CD4-positive, alpha-beta T cell (primary cell): ENCODE results near the gene NR3C1. TPM values are rescaled to one million over a fixed set of nuclear protein-coding genes. Genes with fewer than 3 reads are reported as not detected.

Experiments
- ATAC-seq: fragments of 200-7000 bp; cut with Tn5 transposase; one replicate; pipeline ENCODE4 v1.10.0; 2022; ENCODE audit warnings: mild to moderate bottlenecking; ENCODE audit not compliant: poor library complexity
- CTCF ChIA-PET: fragments of 350-600 bp; sonication (Branson Sonifier 250); formaldehyde crosslinking; loops from one replicate; lab custom pipeline; 2021; ENCODE audit warnings: antibody characterized with exemption, inconsistent platforms; lab: Charles Lee
- POLR2A ChIA-PET: fragments of 350-600 bp; sonication (Branson Sonifier 250); formaldehyde crosslinking; loops from one replicate; lab custom pipeline; 2021; ENCODE audit warnings: antibody characterized with exemption, inconsistent platforms; lab: Charles Lee
- DNase-seq, 14 experiments: peaks; one replicate each; pipeline ENCODE4 v3.0.0-alpha.2; 2013 to 2020; ENCODE audit warnings: mixed read lengths in 2 of 14
- H3K27ac ChIP-seq, 2 donors: one replicate each; pipeline versions ENCODE4 v1.5.1 to v1.7.0; 2013; ENCODE audit warnings: low read length in 2 of 2, low read depth in 1 of 2, mild to moderate bottlenecking in 1 of 2
- H3K27me3 ChIP-seq, 2 experiments: 1 replicate in 1 of 2; 2 replicates in 1 of 2; pipeline versions ENCODE4 v1.6.1 to v1.7.0; 2013; ENCODE audit warnings: low read length in 2 of 2, control low read depth in 1 of 2, mild to moderate bottlenecking in 1 of 2, moderate library complexity in 1 of 2; ENCODE audit not compliant: insufficient read depth in 2 of 2, control insufficient read depth in 1 of 2
- H3K36me3 ChIP-seq: one replicate; pipeline ENCODE4 v1.6.1; 2013; ENCODE audit warnings: low read length, control low read depth; ENCODE audit not compliant: insufficient read depth
- H3K4me1 ChIP-seq: one replicate; pipeline ENCODE4 v1.6.1; 2013; ENCODE audit warnings: low read length, control low read depth; ENCODE audit not compliant: insufficient read depth
- H3K4me3 ChIP-seq: one replicate; pipeline ENCODE4 v1.5.1; 2013; ENCODE audit warnings: mild to moderate bottlenecking, low read length, moderate library complexity
- H3K9me3 ChIP-seq, 2 experiments: 1 replicate in 1 of 2; 2 replicates in 1 of 2; pipeline versions ENCODE4 v1.6.1 to v1.7.0; 2013; ENCODE audit warnings: low read length in 2 of 2, mild to moderate bottlenecking in 2 of 2, control low read depth in 1 of 2, moderate library complexity in 1 of 2; ENCODE audit not compliant: control insufficient read depth in 1 of 2, insufficient read depth in 1 of 2
- H3K27ac Mint-ChIP-seq: one replicate; pipeline ENCODE4 v1.8.0; 2020; ENCODE audit warnings: mixed read lengths
- H3K27me3 Mint-ChIP-seq: one replicate; pipeline ENCODE4 v1.8.0; 2021; ENCODE audit warnings: mixed read lengths
- H3K36me3 Mint-ChIP-seq: one replicate; pipeline ENCODE4 v1.8.0; 2021; ENCODE audit warnings: low read depth, mixed read lengths
- H3K4me1 Mint-ChIP-seq: one replicate; pipeline ENCODE4 v1.8.0; 2021; ENCODE audit warnings: low read depth, mixed read lengths
- H3K4me3 Mint-ChIP-seq: one replicate; pipeline ENCODE4 v1.8.0; 2020; ENCODE audit warnings: mild to moderate bottlenecking, mixed read lengths
- H3K9me3 Mint-ChIP-seq: one replicate; pipeline ENCODE4 v1.8.0; 2020; ENCODE audit warnings: mixed read lengths
- intact Hi-C, 2 experiments: fragments of 100-400 bp; cut with DNase I in 1 of 2; cut with micrococcal nuclease in 1 of 2; formaldehyde crosslinking; loops; one replicate each; pipeline versions ENCODE4 v1.15.1 to v1.9.0; 2023 to 2025; cut with DNase I, micrococcal nuclease
- total RNA-seq, 174 experiments: library from RNA in 2 of 174; stranded (reverse) in 2 of 174; gene quantifications; one replicate each; pipeline ENCODE4 v1.2.3 and lab custom pipeline; 2021 to 2026
- TF ChIP-seq, protein P1 (sequence below): fragments of 200-600 bp; IDR thresholded peaks from one replicate; pipeline ENCODE4 v1.8.0; 2022; ENCODE audit warnings: antibody characterized with exemption, mild to moderate bottlenecking

The NR3C1 gene
- total RNA-seq, 2 experiments from 2014 or later = 168 to 191 TPM

DNA sequence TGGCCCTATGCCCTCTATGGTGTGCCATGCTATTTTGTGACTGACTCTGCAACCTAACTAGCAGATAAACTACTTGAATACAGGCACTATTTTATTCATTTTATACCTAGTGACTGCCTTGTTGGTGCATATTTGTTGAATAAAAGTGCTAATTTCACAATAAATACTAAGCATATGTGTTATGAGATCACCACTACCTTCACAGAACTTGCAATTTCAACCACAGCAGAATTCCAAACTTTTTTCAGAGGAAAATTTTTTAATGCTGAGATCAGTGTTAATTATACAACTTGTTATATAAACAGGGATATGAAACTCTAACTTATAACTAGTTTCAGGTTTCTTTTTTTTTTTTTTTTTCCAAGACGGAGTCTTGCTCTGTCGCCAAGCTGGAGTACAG lies 94.8 kb downstream of the NR3C1 start:
- H3K27ac Mint-ChIP-seq = peak overlapping the region; percentile 3
- H3K27ac ChIP-seq = no peak overlapping the region
- H3K27me3 ChIP-seq = no peaks in the 10 kb centered on the region
- CTCF ChIA-PET = no interaction called here
- peaks cover 96% of the 10 kb centered on the region for H3K36me3 Mint-ChIP-seq
- no peak for DNase-seq
- intact Hi-C loops = loop anchor here (5.0 to 10.0 kb wide), 2 partner anchors 39 to 516 kb away; no protein-coding TSS in a partner anchor
- H3K9me3 ChIP-seq = no peaks in the 10 kb centered on the region
- no peaks in the 10 kb centered on the region for H3K9me3 Mint-ChIP-seq
- POLR2A ChIA-PET = no interaction called here
- no peak overlapping the region for H3K4me3 ChIP-seq
- ATAC-seq = no peak
- peaks cover 31% of the 10 kb centered on the region for H3K4me1 Mint-ChIP-seq
- H3K27me3 Mint-ChIP-seq = no peaks in the 10 kb centered on the region
- peaks cover 77% of the 10 kb centered on the region for H3K36me3 ChIP-seq
- no peaks in the 10 kb centered on the region for H3K4me1 ChIP-seq
- no peak overlapping the region for H3K4me3 Mint-ChIP-seq
- TF ChIP-seq, protein P1, sequence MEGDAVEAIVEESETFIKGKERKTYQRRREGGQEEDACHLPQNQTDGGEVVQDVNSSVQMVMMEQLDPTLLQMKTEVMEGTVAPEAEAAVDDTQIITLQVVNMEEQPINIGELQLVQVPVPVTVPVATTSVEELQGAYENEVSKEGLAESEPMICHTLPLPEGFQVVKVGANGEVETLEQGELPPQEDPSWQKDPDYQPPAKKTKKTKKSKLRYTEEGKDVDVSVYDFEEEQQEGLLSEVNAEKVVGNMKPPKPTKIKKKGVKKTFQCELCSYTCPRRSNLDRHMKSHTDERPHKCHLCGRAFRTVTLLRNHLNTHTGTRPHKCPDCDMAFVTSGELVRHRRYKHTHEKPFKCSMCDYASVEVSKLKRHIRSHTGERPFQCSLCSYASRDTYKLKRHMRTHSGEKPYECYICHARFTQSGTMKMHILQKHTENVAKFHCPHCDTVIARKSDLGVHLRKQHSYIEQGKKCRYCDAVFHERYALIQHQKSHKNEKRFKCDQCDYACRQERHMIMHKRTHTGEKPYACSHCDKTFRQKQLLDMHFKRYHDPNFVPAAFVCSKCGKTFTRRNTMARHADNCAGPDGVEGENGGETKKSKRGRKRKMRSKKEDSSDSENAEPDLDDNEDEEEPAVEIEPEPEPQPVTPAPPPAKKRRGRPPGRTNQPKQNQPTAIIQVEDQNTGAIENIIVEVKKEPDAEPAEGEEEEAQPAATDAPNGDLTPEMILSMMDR = no peak

DNA sequence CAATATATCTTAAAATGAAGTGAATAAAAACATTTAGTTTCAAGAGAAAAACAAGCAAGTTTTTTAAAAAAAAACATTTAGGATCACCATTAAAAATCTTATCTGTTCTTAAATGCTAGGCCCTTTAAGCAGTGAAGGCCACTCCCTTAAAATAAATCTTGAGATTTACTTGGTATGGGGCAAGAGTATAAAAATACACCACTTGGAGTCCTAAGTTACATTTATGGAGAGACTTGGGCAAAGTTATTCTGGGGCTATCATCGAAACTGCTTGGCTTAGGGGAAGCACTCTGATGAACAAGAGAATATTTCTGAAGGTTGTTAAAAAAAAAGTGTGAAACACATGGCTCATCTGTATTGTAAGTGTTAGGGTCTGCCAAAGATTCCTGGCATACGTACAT lies 97.4 kb downstream of the NR3C1 start:
- no peak for DNase-seq
- Mint-ChIP-seq H3K36me3 (peaks cover 96% of the 10 kb centered on the region), H3K4me3 (no peak overlapping the region), H3K4me1 (peaks cover 42% of the 10 kb centered on the region), H3K27ac (no peak overlapping the region), H3K9me3 (no peaks in the 10 kb centered on the region), H3K27me3 (no peaks in the 10 kb centered on the region)
- H3K27me3 ChIP-seq = no peaks in the 10 kb centered on the region
- no peak overlapping the region for H3K4me3 ChIP-seq
- POLR2A ChIA-PET = no interaction called here
- intact Hi-C loops = loop anchor here (5.0 to 10.0 kb wide), 2 partner anchors 41 to 519 kb away; no protein-coding TSS in a partner anchor
- peaks cover 56% of the 10 kb centered on the region for H3K36me3 ChIP-seq
- TF ChIP-seq, protein P1 = no peak
- CTCF ChIA-PET = interaction anchor here (1.0 kb wide), 1 partner anchor 11 kb away, joined by 3 read pairs; no protein-coding TSS in a partner anchor
- no peak for ATAC-seq
- H3K4me1 ChIP-seq = no peaks in the 10 kb centered on the region
- H3K27ac ChIP-seq = no peak overlapping the region
- no peaks in the 10 kb centered on the region for H3K9me3 ChIP-seq

DNA sequence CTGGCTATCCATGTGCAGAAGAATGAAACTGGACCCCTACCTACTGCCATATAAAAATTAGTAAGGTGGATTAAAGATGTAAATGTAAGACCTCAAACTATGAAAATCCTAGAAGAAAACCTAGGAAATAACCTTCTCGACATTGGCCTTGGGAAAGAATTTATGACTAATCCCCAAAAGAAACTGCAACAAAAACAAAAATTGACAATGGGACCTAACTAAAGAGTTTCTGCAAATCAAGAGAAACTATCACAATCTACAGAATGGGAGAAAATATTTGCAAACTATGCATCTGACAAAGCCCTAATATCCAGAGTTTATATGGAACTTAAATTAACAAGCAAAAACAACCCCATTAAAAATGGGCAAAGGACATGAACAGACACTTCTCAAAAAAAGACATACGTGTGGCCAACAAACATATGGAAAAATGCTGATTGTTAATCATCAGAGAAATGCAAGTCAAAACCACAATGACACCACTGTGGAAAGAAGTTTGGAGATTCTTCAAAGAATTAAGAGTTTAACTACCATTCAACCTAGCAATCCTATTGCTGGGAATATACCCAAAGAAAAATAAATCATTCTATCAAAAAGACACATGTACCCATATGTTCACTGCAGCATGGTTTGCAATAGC lies 98.5 kb downstream of the NR3C1 start:
- no peaks in the 10 kb centered on the region for H3K27me3 ChIP-seq
- ATAC-seq (no peak), DNase-seq (no peak)
- H3K36me3 ChIP-seq = peaks cover 55% of the 10 kb centered on the region
- CTCF ChIA-PET = interaction anchor here (1.0 kb wide), 1 partner anchor 10 kb away, joined by 3 read pairs; no protein-coding TSS in a partner anchor
- Mint-ChIP-seq H3K27ac (no peak overlapping the region), H3K36me3 (peaks cover 96% of the 10 kb centered on the region), H3K9me3 (no peaks in the 10 kb centered on the region), H3K27me3 (no peaks in the 10 kb centered on the region), H3K4me1 (peaks cover 48% of the 10 kb centered on the region), H3K4me3 (no peak overlapping the region)
- POLR2A ChIA-PET = no interaction called here
- H3K9me3 ChIP-seq = no peaks in the 10 kb centered on the region
- no peak overlapping the region for H3K27ac ChIP-seq
- no peaks in the 10 kb centered on the region for H3K4me1 ChIP-seq
- H3K4me3 ChIP-seq = no peak overlapping the region
- TF ChIP-seq, protein P1 = no peak
- intact Hi-C loops = loop anchor here (5.0 to 10.0 kb wide), 3 partner anchors 42 to 520 kb away; partner anchors contain the start of gene NR3C1 (in 1 of the 2)
